Neuron (in vitro differentiated cells): ENCODE measurements around the gene PCDHB5.
"Not testable (repeated sequence)": the region's sequence is repeated elsewhere in the genome, so short reads cannot be mapped to it uniquely, and the experiment has no call there.

Experiments used
- H2AFZ ChIP-seq: one replicate; pipeline ENCODE4 v1.6.1; 2013; ENCODE audit warnings: low read depth, mild to moderate bottlenecking, inconsistent platforms, low read length, moderate library complexity
- H3K27me3 ChIP-seq: one replicate; pipeline ENCODE4 v1.6.1; 2013; ENCODE audit warnings: low read length; ENCODE audit not compliant: insufficient read depth
- H3K36me3 ChIP-seq: one replicate; pipeline ENCODE4 v1.6.1; 2013; ENCODE audit warnings: low read length; ENCODE audit not compliant: insufficient read depth
- H3K4me1 ChIP-seq: one replicate; pipeline ENCODE4 v1.6.1; 2013; ENCODE audit warnings: low read length; ENCODE audit not compliant: insufficient read depth
- H3K4me3 ChIP-seq: 2 replicates; pipeline ENCODE4 v1.5.1; 2013; ENCODE audit warnings: mild to moderate bottlenecking, low read length, moderate library complexity
- H3K9me3 ChIP-seq: one replicate; pipeline ENCODE4 v1.6.1; 2013; ENCODE audit warnings: low read length

PCDHB5 gene

GRCh38 chr5:141172381-141173204 is 37.6 kb downstream of the PCDHB5 start, which contains the start of gene PCDHB7:
Gene PCDHB7, plus strand, starts transcription at chr5:141172644. Its CDS starts 192 bp downstream, at chr5:141172836.
- no peaks in the 10 kb centered on the region for H3K27me3 ChIP-seq
- H2AFZ ChIP-seq = no peak within 1 kb of the TSS
- H3K9me3 ChIP-seq = peaks cover 11% of the 10 kb centered on the region
- no peaks in the 10 kb centered on the region for H3K36me3 ChIP-seq
- H3K4me1 ChIP-seq = no peaks in the 10 kb centered on the region
- no peak within 1 kb of the TSS for H3K4me3 ChIP-seq

DNA sequence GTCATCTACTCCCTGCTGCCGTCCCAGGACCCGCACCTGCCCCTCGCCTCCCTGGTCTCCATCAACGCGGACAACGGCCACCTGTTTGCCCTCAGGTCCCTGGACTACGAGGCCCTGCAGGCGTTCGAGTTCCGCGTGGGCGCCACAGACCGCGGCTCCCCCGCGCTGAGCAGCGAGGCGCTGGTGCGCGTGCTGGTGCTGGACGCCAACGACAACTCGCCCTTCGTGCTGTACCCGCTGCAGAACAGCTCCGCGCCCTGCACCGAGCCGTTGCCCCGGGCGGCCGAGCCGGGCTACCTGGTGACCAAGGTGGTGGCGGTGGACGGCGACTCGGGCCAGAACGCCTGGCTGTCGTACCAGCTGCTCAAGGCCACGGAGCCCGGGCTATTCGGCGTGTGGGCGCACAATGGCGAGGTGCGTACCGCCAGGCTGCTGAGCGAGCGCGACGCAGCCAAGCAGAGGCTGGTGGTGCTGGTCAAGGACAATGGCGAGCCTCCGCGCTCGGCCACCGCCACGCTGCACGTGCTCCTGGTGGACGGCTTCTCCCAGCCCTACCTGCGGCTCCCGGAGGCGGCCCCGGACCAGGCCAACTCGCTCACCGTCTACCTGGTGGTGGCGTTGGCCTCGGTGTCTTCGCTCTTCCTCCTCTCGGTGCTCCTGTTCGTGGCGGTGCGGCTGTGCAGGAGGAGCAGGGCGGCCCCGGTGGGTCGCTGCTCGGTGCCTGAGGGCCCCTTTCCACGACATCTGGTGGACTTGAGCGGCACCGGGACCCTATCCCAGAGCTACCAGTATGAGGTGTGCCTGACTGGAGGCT is 39.5 kb downstream of the PCDHB5 start:
- H3K9me3 ChIP-seq = peaks cover 14% of the 10 kb centered on the region
- H3K36me3 ChIP-seq, H3K27me3 ChIP-seq, H2AFZ ChIP-seq, H3K4me3 ChIP-seq, H3K4me1 ChIP-seq: not testable (repeated sequence)

- Histone ChIP-seq H3K27me3 (no peaks in the 10 kb centered on the region), H3K4me1 (no peaks in the 10 kb centered on the region), H2AFZ (no peak overlapping the region), H3K4me3 (no peak overlapping the region), H3K36me3 (no peaks in the 10 kb centered on the region), H3K9me3 (peaks cover 14% of the 10 kb centered on the region)
Observed at GRCh38 chr5:141175933-141176332, 40.9 kb downstream of the PCDHB5 start.

GRCh38 chr5:141177577-141178191 is 42.7 kb downstream of the PCDHB5 start, which contains the start of gene PCDHB8:
Gene PCDHB8, plus strand, starts transcription at chr5:141177790. Its CDS starts 245 bp downstream, at chr5:141178035.
- H3K36me3 ChIP-seq, H2AFZ ChIP-seq, H3K27me3 ChIP-seq, H3K4me3 ChIP-seq, H3K4me1 ChIP-seq: not testable (repeated sequence)
- peaks cover 14% of the 10 kb centered on the region for H3K9me3 ChIP-seq

DNA sequence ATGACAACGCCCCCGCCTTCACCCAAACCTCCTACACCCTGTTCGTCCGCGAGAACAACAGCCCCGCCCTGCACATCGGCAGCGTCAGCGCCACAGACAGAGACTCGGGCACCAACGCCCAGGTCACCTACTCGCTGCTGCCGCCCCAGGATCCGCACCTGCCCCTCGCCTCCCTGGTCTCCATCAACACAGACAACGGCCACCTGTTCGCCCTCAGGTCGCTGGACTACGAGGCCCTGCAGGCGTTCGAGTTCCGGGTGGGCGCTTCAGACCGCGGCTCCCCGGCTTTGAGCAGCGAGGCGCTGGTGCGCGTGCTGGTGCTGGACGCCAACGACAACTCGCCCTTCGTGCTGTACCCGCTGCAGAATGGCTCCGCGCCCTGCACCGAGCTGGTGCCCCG is 44.4 kb downstream of the PCDHB5 start:
- not testable (repeated sequence) for H3K27me3 ChIP-seq, H3K4me3 ChIP-seq, H2AFZ ChIP-seq, H3K36me3 ChIP-seq, H3K4me1 ChIP-seq, H3K9me3 ChIP-seq

DNA sequence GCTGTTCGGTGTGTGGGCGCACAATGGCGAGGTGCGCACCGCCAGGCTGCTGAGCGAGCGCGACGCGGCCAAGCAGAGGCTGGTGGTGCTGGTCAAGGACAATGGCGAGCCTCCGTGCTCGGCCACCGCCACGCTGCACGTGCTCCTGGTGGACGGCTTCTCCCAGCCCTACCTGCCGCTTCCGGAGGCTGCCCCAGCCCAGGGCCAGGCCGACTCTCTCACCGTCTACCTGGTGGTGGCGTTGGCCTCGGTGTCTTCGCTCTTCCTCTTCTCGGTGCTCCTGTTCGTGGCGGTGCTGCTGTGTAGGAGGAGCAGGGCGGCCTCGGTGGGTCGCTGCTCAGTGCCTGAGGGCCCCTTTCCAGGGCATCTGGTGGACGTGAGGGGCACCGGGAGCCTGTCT is 44.9 kb downstream of the PCDHB5 start:
- H2AFZ ChIP-seq = not testable (repeated sequence)
- peaks cover 12% of the 10 kb centered on the region for H3K9me3 ChIP-seq

DNA sequence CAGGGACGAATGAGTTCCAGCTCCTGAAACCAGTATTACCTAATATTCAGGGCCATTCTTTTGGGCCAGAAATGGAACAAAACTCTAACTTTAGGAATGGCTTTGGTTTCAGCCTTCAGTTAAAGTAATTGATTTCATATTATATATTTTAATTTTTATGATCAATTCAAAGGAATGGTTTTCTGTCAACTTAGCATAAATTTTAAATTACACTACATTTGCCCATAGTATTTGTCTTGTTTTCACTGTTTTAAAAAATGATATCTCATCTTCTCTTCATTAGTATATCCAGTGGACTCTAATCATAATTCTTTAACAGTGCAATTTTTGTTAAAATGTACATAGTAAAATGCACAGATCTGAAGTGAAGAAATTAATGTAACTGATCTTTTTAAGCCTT is 45.3 kb downstream of the PCDHB5 start:
- Histone ChIP-seq H3K4me3 (no peak overlapping the region), H3K4me1 (no peaks in the 10 kb centered on the region), H3K36me3 (no peaks in the 10 kb centered on the region), H3K27me3 (no peaks in the 10 kb centered on the region), H3K9me3 (peaks cover 12% of the 10 kb centered on the region), H2AFZ (no peak overlapping the region)

More for the DNA sequence above, 44.9 kb downstream of the PCDHB5 start:
- H3K4me1 ChIP-seq, H3K4me3 ChIP-seq, H3K27me3 ChIP-seq, H3K36me3 ChIP-seq: not testable (repeated sequence)

DNA sequence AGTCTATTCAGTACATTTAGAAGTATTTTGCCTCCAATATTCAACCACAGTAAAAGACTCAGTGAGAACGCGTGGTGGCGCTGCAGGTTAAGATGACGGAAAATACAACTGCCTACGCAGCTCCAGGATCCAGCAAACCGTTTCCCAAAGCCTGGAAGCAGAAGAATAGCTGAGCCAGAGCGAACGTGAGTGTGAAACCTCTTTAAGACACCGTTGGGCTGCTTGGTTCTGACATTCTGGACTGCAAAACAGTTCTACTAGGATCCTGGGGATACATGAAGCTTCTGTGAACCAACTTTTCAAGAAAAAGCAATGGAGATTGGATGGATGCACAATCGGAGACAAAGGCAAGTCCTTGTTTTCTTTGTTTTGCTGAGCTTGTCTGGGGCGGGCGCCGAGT is 47.2 kb downstream of the PCDHB5 start, which contains the start of gene PCDHB16:
PCDHB16 (plus strand) TSS at position 140 of the 400 bp plus-strand sequence; CDS start at position 313, 173 bp downstream.
- Histone ChIP-seq H3K4me1 (no peaks in the 10 kb centered on the region), H3K27me3 (no peaks in the 10 kb centered on the region), H3K4me3 (peak within 1 kb of the TSS; percentile 44), H2AFZ (no peak within 1 kb of the TSS), H3K9me3 (peaks cover 13% of the 10 kb centered on the region), H3K36me3 (no peaks in the 10 kb centered on the region)

- H2AFZ ChIP-seq, H3K4me1 ChIP-seq: not testable (repeated sequence)
Observed at GRCh38 chr5:141184117-141184855, 49.3 kb downstream of the PCDHB5 start.

GRCh38 chr5:141186897-141187512 is 52.0 kb downstream of the PCDHB5 start, which contains the start of gene PCDHB9:
Gene PCDHB9, plus strand, starts transcription at chr5:141187161. Its CDS starts 158 bp downstream, at chr5:141187319.
- Histone ChIP-seq H3K4me1 (no peaks in the 10 kb centered on the region), H3K9me3 (peaks cover 17% of the 10 kb centered on the region), H3K36me3 (no peaks in the 10 kb centered on the region), H2AFZ (no peak within 1 kb of the TSS), H3K27me3 (no peaks in the 10 kb centered on the region), H3K4me3 (peak within 1 kb of the TSS; percentile 34)

More at GRCh38 chr5:141184117-141184855, 49.3 kb downstream of the PCDHB5 start:
- H3K9me3 ChIP-seq = peaks cover 14% of the 10 kb centered on the region
- not testable (repeated sequence) for H3K4me3 ChIP-seq, H3K27me3 ChIP-seq, H3K36me3 ChIP-seq
